Measurements from ENCODE around the gene STK17B.

DNA sequence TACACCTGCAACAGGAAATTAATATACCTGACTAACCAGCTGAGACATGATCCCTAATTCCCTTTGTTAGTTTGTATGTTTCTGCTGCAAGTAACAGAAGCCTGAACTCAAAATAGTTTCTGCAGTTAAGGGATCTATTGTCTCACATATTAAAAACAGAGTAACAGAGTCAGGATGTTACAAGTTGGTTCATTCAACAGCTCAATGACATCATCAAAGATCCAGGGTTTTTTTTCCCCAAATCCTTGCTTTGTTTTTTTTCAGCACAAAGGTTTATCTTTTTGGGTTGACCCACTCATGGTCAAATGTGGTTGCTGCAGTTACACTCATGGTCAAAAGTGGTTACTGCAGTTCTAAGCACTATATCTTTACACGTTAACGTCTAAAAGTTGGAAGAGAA, 67.8 kb downstream of the STK17B start:
- TF ChIP-seq, protein P1, sequence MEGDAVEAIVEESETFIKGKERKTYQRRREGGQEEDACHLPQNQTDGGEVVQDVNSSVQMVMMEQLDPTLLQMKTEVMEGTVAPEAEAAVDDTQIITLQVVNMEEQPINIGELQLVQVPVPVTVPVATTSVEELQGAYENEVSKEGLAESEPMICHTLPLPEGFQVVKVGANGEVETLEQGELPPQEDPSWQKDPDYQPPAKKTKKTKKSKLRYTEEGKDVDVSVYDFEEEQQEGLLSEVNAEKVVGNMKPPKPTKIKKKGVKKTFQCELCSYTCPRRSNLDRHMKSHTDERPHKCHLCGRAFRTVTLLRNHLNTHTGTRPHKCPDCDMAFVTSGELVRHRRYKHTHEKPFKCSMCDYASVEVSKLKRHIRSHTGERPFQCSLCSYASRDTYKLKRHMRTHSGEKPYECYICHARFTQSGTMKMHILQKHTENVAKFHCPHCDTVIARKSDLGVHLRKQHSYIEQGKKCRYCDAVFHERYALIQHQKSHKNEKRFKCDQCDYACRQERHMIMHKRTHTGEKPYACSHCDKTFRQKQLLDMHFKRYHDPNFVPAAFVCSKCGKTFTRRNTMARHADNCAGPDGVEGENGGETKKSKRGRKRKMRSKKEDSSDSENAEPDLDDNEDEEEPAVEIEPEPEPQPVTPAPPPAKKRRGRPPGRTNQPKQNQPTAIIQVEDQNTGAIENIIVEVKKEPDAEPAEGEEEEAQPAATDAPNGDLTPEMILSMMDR (conservative IDR thresholded peaks at IDR 0.05 in 1 of 2, IDR thresholded peaks at IDR 0.05 in 1 of 2; ENCODE audit: low read depth in 1 of 2, low read length in 2 of 2): no peak
- TF ChIP-seq EZH2 (IDR thresholded peaks at IDR 0.05; ENCODE audit: low read length, missing control alignments): no peak

Measured in fibroblast of lung (primary cell).